ENCODE results near the gene TDP1. TPM values are rescaled to one million over a fixed set of nuclear protein-coding genes. Genes with fewer than 3 reads are reported as not detected.
"Not testable (repeated sequence)": the region's sequence is repeated elsewhere in the genome, so short reads cannot be mapped to it uniquely, and the experiment has no call there.

TDP1 gene
- total RNA-seq, 1 experiment from 2014 or later = 10.3 TPM

GRCh38 chr14:89990218-89990617 lies 34.5 kb downstream of the TDP1 start:
- no peak for DNase-seq (ENCODE audit: low spot score)

- DNase-seq (ENCODE audit: low spot score) = no peak
These were observed 35.0 kb downstream of the TDP1 start for GRCh38 chr14:89990623-89991275.

DNA sequence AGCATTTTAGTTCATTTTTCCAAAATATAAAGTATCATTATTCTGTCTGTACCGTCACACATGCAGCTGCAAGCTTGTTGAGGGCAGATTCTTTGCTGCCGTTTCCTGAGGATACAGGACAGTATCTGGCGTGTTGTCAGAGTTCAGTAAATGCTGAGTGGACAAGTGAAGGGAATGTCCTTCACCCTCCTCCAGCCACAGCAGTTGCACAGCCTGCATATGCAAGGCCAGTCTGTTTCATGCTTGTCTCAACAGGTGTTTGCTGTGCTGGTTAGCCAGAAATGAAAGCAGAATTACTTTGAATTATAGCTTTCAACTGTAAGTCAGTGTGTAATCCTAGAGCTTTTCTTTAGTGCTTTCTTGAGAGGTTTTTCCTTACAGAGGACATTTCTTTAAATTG lies 36.5 kb downstream of the TDP1 start:
- DNase-seq (ENCODE audit: low spot score) = no peak

DNA sequence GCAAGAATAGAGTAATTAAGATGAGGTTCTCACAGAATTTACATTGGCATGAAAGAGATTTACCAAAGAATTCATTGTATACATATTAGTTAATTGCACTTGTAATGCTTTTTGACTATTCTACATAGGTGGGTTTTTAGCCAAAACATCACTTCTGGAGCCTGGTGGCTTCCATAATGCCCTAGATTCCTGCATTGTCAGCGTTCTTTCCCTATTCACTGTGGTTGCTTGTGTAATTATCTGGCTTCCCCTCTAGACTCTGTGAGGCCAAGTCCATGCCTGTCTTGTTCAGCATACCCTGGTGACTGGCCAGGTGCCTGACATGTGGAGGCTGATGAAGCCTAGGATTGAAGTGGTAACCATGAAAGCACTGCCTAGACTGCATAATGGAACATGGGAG lies 41.2 kb downstream of the TDP1 start:
- DNase-seq (ENCODE audit: low spot score) = no peak

DNA sequence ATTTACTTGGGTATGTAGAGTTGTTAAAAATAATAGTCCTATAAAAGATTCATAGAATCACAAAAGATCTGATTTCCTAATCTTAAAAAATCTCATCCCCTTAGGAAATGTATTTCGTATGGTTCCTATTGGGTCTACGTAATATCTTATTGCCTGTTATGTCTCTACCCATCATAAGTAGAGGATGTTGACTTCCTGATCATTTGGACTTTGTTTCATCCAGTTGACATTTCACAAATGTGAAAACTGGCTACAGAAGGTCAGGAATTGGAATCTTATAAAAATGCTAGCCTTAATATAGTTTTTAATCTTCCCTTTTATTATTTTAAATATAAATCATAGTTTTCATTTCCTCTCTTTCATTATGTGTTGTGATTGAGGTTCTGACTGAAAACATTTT lies 45.2 kb downstream of the TDP1 start:
- DNase-seq (ENCODE audit: low spot score) = no peak

- DNase-seq (ENCODE audit: low spot score) = no peak
These were observed 48.0 kb downstream of the TDP1 start for GRCh38 chr14:90003526-90004307.

- no peak for DNase-seq (ENCODE audit: low spot score)
These were observed 49.7 kb downstream of the TDP1 start for GRCh38 chr14:90005441-90005840.

DNA sequence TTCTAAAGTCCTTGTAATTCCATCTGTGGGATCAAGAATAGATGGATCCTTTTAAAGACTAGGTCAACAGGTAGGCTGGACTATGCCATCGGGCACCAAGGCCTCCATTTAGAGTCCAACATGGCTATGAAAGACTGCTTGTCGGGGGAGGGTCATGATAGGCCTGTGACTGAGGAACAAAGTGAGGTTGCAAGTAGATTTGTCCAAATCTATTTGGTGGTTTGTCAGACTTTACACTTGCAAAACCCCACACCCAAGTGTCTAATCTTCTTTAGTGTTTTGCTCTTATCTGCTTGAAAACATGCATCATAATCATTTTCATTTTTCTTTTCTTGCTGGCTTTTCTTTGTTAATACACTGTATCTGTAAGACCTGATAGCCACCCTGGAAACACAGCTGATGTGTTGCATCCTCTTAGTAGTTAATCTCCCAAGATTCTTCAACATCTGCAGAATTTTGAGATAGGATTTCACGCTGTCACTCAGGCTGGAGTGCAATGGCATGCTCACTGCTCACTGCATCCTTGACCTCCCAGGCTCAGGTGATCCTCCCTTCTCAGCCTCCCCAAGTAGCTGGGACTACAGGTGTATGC lies 50.3 kb downstream of the TDP1 start:
- DNase-seq (ENCODE audit: low spot score) = no peak

DNA sequence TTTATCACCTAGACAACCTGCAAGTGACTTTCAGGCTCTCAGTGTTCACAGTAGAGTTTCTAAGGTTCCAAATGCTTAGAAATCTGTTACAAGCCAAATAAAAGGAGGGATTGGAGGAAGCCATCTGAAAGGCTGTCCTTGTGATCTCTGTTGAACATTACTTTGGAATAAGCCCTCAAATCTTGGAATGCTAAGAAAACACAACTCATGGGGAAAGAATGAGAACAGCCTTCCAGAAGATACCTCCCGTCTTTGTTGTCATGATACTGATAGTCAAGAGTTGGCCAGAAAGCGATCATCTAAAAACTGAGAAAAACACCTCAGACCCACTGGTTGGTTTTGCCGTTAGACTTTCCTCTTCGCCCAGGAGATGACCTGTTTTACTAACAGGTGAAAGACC lies 61.6 kb downstream of the TDP1 start:
- DNase-seq (ENCODE audit: low spot score) = no peak

- DNase-seq (ENCODE audit: low spot score) = no peak
These were observed 64.2 kb downstream of the TDP1 start for GRCh38 chr14:90019824-90020523.

DNA sequence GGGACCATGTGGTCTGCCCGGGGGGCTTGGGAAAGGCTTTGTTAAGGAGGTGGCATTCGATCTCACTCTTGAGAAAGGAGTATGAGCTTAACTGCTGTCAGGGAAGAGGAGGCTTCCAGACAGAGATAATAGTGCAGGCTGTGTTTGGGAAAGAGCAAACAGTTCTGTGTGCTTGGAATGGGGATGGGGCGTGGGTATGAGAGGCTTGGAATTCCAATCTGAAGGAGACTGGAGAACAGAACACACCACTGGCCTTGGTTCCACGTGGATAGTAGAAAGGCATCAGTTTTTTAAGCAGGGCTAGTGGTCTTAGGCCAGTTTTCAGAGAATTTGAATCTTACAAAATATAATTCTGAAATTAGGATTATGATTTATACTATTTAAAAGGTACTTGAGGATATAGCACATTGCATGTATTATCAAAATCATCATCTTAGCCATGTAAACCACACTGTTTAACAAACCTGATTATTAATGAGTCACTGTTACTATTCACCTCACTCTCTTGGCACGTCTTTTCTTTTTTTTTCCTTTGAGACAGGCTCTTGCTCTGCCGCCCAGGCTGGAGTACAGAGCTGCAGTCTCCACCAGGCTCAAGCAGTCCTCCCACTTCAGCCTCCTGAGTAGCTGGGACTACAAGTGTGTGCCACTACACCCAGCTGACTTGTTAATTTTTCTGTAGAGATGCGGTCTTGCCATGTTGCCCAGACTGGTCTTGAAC lies 67.6 kb downstream of the TDP1 start:
- no peak for DNase-seq (ENCODE audit: low spot score)

DNA sequence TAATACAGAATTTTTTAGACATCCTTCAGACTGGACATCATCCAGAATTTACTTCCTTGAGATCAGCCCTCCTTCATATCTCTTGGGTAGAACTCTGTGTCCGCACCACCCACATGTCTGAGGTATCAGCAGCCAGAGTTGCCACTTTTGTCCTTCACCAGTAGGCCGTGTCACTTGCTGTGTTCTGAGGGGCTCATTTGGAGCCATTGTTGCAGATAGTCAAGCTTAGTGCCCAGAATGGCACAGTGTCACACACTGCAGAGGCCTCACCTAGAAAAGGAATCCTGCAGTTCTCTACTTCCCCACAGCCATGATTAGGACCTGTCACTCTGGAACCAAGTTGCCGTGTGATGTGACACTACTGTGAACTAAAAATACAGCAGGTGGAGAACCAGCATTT lies 69.2 kb downstream of the TDP1 start:
- no peak for DNase-seq (ENCODE audit: low spot score)

- not testable (repeated sequence) for DNase-seq (ENCODE audit: low spot score)
These were observed 70.9 kb downstream of the TDP1 start for GRCh38 chr14:90026608-90027007.

DNA sequence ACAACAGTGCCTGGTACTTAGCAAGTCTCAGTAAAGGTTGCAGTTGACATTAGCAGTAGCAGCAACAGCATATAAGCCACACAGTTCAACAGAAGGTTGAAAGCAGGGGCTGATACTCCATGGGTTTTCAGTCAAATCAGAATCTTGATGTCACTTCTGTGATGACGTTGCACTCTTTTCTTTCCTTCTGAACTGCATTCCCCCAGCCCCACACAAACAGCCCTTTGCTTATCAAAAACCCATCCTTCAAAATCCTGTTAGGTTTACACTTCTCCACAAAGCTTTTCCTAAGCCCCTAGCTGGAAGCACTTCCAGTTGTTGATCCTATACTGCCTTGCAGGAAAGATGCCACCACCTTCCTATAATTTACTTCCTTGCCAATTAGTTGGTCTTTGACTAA lies 72.1 kb downstream of the TDP1 start:
- DNase-seq (ENCODE audit: low spot score) = no peak

DNA sequence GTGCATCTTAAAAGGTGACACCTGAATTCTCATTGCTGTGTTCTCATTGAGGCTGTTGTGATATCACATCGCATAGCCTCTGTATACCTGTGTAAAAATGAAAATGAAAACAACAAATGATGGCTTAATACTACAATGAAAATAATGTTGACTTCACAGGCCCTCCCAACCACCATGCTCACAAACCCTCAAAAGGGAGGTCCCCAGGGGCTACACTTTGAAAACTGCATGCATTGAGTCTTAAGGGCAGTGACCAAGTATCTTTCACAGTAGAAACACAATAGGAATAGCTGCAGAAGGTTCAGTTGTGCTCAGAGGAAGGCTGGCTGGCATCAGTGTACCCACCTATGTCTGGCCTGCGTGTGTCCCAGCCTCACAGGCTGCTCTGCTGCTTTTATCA lies 78.4 kb downstream of the TDP1 start:
- no peak for DNase-seq (ENCODE audit: low spot score)

- DNase-seq (ENCODE audit: low spot score) = no peak
These were observed 79.3 kb downstream of the TDP1 start for GRCh38 chr14:90034835-90035525.

GRCh38 chr14:90039253-90040010 lies 83.7 kb downstream of the TDP1 start:
- DNase-seq (ENCODE audit: low spot score) = no peak

DNA sequence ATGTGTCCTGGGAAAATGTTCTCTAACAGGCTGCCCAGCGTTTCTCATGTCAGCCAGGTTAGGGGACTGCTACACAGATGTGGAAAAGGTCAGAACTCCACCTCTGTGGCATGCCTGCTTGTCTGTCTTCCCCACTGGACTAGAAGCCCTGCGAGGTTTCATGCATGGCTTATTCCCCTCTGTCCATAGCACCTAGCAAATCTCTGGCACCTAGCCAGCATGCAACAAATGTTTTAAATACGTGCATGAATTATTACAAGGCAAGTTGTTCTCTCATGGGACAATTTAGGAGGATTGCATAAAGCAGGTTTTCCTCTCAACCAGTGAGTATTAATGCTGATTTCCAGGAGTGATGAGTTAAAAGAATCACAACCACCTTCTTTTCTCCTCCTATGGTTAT lies 84.7 kb downstream of the TDP1 start:
- no peak for DNase-seq (ENCODE audit: low spot score)

GRCh38 chr14:90042496-90043252 lies 86.9 kb downstream of the TDP1 start:
- no peak for DNase-seq (ENCODE audit: low spot score)

GRCh38 chr14:90045616-90046015 lies 89.9 kb downstream of the TDP1 start:
- DNase-seq (ENCODE audit: low spot score) = no peak
